Left renal cortex interstitium (tissue), 4 donors: ENCODE results near the gene SPINT4. TPM values are rescaled to one million over a fixed set of nuclear protein-coding genes. Genes with fewer than 3 reads are reported as not detected.
"Not testable (repeated sequence)": the region's sequence is repeated elsewhere in the genome, so short reads cannot be mapped to it uniquely, and the experiment has no call there.

Source experiments
- DNase-seq, 4 donors: peaks; one replicate each; pipeline ENCODE4 v3.0.0-alpha.2; 2013; ENCODE audit warnings: low read depth in 4 of 4, low spot score in 2 of 4, missing footprints in 1 of 4
- polyA plus RNA-seq, 4 donors: library from polyadenylated mRNA; unstranded; fragments of 120-200 nt; gene quantifications; one replicate each; pipeline ENCODE4 v1.2.1, GENCODE V29; 2013; ENCODE audit not compliant: insufficient read length in 4 of 4

Gene SPINT4
- polyA plus RNA-seq, 4 donors: not detected

GRCh38 chr20:45764618-45765282, 42.6 kb downstream of the SPINT4 start:
- not testable (repeated sequence) for DNase-seq

GRCh38 chr20:45765307-45765875, 43.2 kb downstream of the SPINT4 start:
- no peak for DNase-seq

DNA sequence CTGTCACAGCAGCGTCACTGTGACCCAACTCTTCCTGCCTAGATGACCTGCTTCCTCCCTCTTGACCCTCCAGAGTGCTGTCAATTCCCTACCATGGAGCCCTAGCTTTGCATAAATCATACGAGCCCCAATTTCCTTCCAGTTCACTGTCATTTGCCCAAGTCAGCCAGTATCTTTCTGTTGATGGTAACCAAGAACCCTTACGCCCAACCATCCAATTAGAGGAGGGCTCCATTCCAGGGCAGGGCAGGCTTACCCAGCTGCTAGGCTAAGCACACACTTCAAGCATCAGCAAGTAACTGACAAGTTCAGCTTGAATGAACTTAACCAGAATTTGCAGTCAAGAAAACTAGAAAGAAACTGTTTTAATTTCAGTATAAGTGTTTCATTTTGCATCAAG, 43.8 kb downstream of the SPINT4 start:
- no peak for DNase-seq

GRCh38 chr20:45768479-45768878, 46.3 kb downstream of the SPINT4 start:
- DNase-seq: no peak

GRCh38 chr20:45771182-45771759, 49.1 kb downstream of the SPINT4 start:
- DNase-seq: peak; percentile 65 to 81 (median 69)

DNA sequence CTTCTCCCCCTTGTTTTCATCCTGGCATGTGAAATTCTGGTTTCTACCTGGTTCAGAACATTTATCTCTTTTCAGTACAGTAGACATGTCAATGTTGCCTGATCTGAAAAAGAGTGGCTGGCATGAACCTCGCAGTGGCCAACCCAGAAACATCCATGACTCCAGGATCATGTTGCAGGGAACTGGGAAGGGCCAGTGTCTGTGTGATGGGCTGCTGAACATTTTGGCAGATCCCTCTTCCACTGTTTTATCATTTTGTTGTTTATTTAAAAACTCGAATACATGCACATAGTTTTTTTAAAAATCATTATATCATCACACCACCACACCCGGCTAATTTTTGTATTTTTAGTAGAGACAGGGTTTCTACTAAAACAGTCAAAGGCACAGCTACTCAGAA, 50.5 kb downstream of the SPINT4 start:
- DNase-seq: no peak

DNA sequence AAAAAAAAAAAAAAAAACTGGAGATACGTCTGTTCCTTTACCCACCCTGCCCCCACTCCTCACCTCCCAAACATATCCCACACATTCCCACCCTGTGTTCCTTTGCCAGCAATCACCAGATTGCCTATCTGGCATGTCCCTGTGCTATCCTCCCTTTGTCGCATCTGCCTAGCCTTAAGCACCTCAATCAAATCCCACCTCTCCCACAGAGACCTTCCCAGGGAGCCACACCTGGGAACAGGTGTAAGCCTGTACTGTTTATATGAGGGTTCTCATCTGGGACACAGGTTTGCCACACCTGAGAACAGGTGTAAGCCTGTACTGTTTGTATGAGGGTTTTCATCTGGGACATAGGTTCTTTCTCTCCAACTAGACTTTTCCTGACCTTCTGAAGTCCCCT, 52.8 kb downstream of the SPINT4 start:
- DNase-seq: no peak

- DNase-seq: no peak
These were observed 53.3 kb downstream of the SPINT4 start for GRCh38 chr20:45775411-45775810.

Other genes starting within 250 kb of the SPINT4 start
- gene SPINT3, start 206.7 kb upstream of the SPINT4 start, polyA plus RNA-seq: not detected
- gene WFDC6, start 182.9 kb upstream of the SPINT4 start, polyA plus RNA-seq: not detected
- under 1 TPM; 0.08 to 0.65 (median 0.31) TPM for gene EPPIN, start 174.9 kb upstream of the SPINT4 start, polyA plus RNA-seq
- gene WFDC8, start 143.1 kb upstream of the SPINT4 start, polyA plus RNA-seq: under 1 TPM in 1 of 4 donors, not detected in 3; 0.27 TPM
- gene WFDC10A, start 92.6 kb upstream of the SPINT4 start, polyA plus RNA-seq: not detected
- not detected for gene WFDC9, start 91.1 kb upstream of the SPINT4 start, polyA plus RNA-seq
- under 1 TPM in 1 of 4 donors, not detected in 3; 0.27 TPM for gene WFDC11, start 52.1 kb upstream of the SPINT4 start, polyA plus RNA-seq
- not detected for gene WFDC13, start 20.3 kb upstream of the SPINT4 start, polyA plus RNA-seq
- gene WFDC10B, start 17.3 kb upstream of the SPINT4 start, polyA plus RNA-seq: not detected
- 1 to 10 TPM; 1.0 to 2.2 (median 1.7) TPM for gene WFDC3, start 69.5 kb downstream of the SPINT4 start, polyA plus RNA-seq
- gene DNTTIP1, start 69.6 kb downstream of the SPINT4 start, polyA plus RNA-seq: 10 to 100 TPM; 34.9 to 46.2 (median 39.1) TPM
- gene UBE2C, start 90.3 kb downstream of the SPINT4 start, polyA plus RNA-seq: 10 to 100 TPM; 56.3 to 76.9 (median 67.4) TPM
- gene TNNC2, start 105.0 kb downstream of the SPINT4 start, polyA plus RNA-seq: 1 to 10 TPM in 2 of 4 donors, under 1 TPM in 2; 0.32 to 1.4 (median 0.98) TPM
- 10 to 100 TPM; 11.3 to 22.4 (median 17.5) TPM for gene SNX21, start 111.5 kb downstream of the SPINT4 start, polyA plus RNA-seq
- gene ACOT8, start 135.0 kb downstream of the SPINT4 start, polyA plus RNA-seq: 10 to 100 TPM; 20.9 to 32.3 (median 26.7) TPM
- gene ZSWIM3, start 135.3 kb downstream of the SPINT4 start, polyA plus RNA-seq: 1 to 10 TPM; 5.4 to 5.7 (median 5.6) TPM
- 10 to 100 TPM; 13.3 to 18.5 (median 15.7) TPM for gene ZSWIM1, start 158.9 kb downstream of the SPINT4 start, polyA plus RNA-seq
- 1 to 10 TPM; 2.6 to 7.4 (median 4.8) TPM for gene SPATA25, start 165.3 kb downstream of the SPINT4 start, polyA plus RNA-seq
- 10 to 100 TPM in 2 of 4 donors, 1 to 10 TPM in 2; 4.2 to 11.2 (median 9.3) TPM for gene NEURL2, start 168.9 kb downstream of the SPINT4 start, polyA plus RNA-seq
- 100 to 1,000 TPM; 112 to 176 (median 131) TPM for gene CTSA, start 169.0 kb downstream of the SPINT4 start, polyA plus RNA-seq
- gene PLTP, start 189.8 kb downstream of the SPINT4 start, polyA plus RNA-seq: 100 to 1,000 TPM; 122 to 170 (median 131) TPM
- gene PCIF1, start 212.3 kb downstream of the SPINT4 start, polyA plus RNA-seq: 10 to 100 TPM; 43.3 to 57.8 (median 50.8) TPM
- gene ZNF335, start 249.9 kb downstream of the SPINT4 start, polyA plus RNA-seq: 10 to 100 TPM; 10.7 to 21.1 (median 14.2) TPM